ENCODE measurements around the gene OOSP3.
"Not testable (repeated sequence)": the region's sequence is repeated elsewhere in the genome, so short reads cannot be mapped to it uniquely, and the experiment has no call there.

Gene OOSP3

GRCh38 chr11:59898650-59899049, 20.1 kb downstream of the OOSP3 start:
- Histone ChIP-seq H3K9ac (no peak overlapping the region), H3K4me3 (IDR thresholded peaks at IDR 0.05; ENCODE audit: insufficient read depth, low read depth, low read length) (no peak overlapping the region), H3K36me3 (ENCODE audit: insufficient read depth) (no peaks in the 10 kb centered on the region), H4K20me1 (ENCODE audit: insufficient read depth) (no peaks in the 10 kb centered on the region), H2AFZ (ENCODE audit: low read depth) (no peak overlapping the region), H3K79me2 (ENCODE audit: insufficient read depth, low read depth) (no peaks in the 10 kb centered on the region), H3K27me3 (ENCODE audit: insufficient read depth, low read depth) (no peaks in the 10 kb centered on the region), H3K4me2 (no peak overlapping the region), H3K4me1 (ENCODE audit: low read depth, poor library complexity, severe bottlenecking) (no peaks in the 10 kb centered on the region), H3K27ac (no peak overlapping the region)
- TF ChIP-seq CTCF (conservative IDR thresholded peaks at IDR 0.05; ENCODE audit: low read depth, low read length) = no peak

GRCh38 chr11:59899532-59899931, 20.9 kb downstream of the OOSP3 start:
- H3K36me3 ChIP-seq (ENCODE audit: insufficient read depth) = no peaks in the 10 kb centered on the region
- no peaks in the 10 kb centered on the region for H3K4me1 ChIP-seq (ENCODE audit: low read depth, poor library complexity, severe bottlenecking)
- no peak overlapping the region for H3K9ac ChIP-seq
- no peak overlapping the region for H3K4me2 ChIP-seq
- H3K27me3 ChIP-seq (ENCODE audit: insufficient read depth, low read depth) = no peaks in the 10 kb centered on the region
- no peak overlapping the region for H3K4me3 ChIP-seq (IDR thresholded peaks at IDR 0.05; ENCODE audit: insufficient read depth, low read depth, low read length)
- no peak for TF ChIP-seq CTCF (conservative IDR thresholded peaks at IDR 0.05; ENCODE audit: low read depth, low read length)
- no peaks in the 10 kb centered on the region for H3K79me2 ChIP-seq (ENCODE audit: insufficient read depth, low read depth)
- no peaks in the 10 kb centered on the region for H4K20me1 ChIP-seq (ENCODE audit: insufficient read depth)
- H2AFZ ChIP-seq (ENCODE audit: low read depth) = no peak overlapping the region
- H3K27ac ChIP-seq = no peak overlapping the region

GRCh38 chr11:59900366-59901126, 22.0 kb downstream of the OOSP3 start:
- Histone ChIP-seq H3K36me3 (ENCODE audit: insufficient read depth) (no peaks in the 10 kb centered on the region), H3K4me1 (ENCODE audit: low read depth, poor library complexity, severe bottlenecking) (no peaks in the 10 kb centered on the region)
- TF ChIP-seq CTCF (conservative IDR thresholded peaks at IDR 0.05; ENCODE audit: low read depth, low read length) = no peak

GRCh38 chr11:59901306-59901705, 22.7 kb downstream of the OOSP3 start:
- no peak for TF ChIP-seq CTCF (conservative IDR thresholded peaks at IDR 0.05; ENCODE audit: low read depth, low read length)
- no peak overlapping the region for H3K4me3 ChIP-seq (IDR thresholded peaks at IDR 0.05; ENCODE audit: insufficient read depth, low read depth, low read length)
- H3K9ac ChIP-seq = no peak overlapping the region
- H3K4me1 ChIP-seq (ENCODE audit: low read depth, poor library complexity, severe bottlenecking) = no peaks in the 10 kb centered on the region
- no peak overlapping the region for H3K27ac ChIP-seq
- no peaks in the 10 kb centered on the region for H3K27me3 ChIP-seq (ENCODE audit: insufficient read depth, low read depth)
- H3K79me2 ChIP-seq (ENCODE audit: insufficient read depth, low read depth) = no peaks in the 10 kb centered on the region
- H3K4me2 ChIP-seq = no peak overlapping the region
- no peaks in the 10 kb centered on the region for H3K36me3 ChIP-seq (ENCODE audit: insufficient read depth)
- H4K20me1 ChIP-seq (ENCODE audit: insufficient read depth) = no peaks in the 10 kb centered on the region
- no peak overlapping the region for H2AFZ ChIP-seq (ENCODE audit: low read depth)

More at GRCh38 chr11:59900366-59901126, 22.0 kb downstream of the OOSP3 start:
- Histone ChIP-seq H3K27me3 (ENCODE audit: insufficient read depth, low read depth) (no peaks in the 10 kb centered on the region), H3K79me2 (ENCODE audit: insufficient read depth, low read depth) (no peaks in the 10 kb centered on the region), H3K4me2 (no peak overlapping the region), H3K4me3 (IDR thresholded peaks at IDR 0.05; ENCODE audit: insufficient read depth, low read depth, low read length) (no peak overlapping the region), H3K9ac (no peak overlapping the region), H3K27ac (no peak overlapping the region), H2AFZ (ENCODE audit: low read depth) (no peak overlapping the region), H4K20me1 (ENCODE audit: insufficient read depth) (no peaks in the 10 kb centered on the region)

GRCh38 chr11:59903569-59903968, 25.0 kb downstream of the OOSP3 start:
- H4K20me1 ChIP-seq (ENCODE audit: insufficient read depth); H3K9ac ChIP-seq; H3K4me3 ChIP-seq (IDR thresholded peaks at IDR 0.05; ENCODE audit: insufficient read depth, low read depth, low read length); H3K79me2 ChIP-seq (ENCODE audit: insufficient read depth, low read depth); H3K4me2 ChIP-seq; H3K4me1 ChIP-seq (ENCODE audit: low read depth, poor library complexity, severe bottlenecking); H3K27me3 ChIP-seq (ENCODE audit: insufficient read depth, low read depth); H2AFZ ChIP-seq (ENCODE audit: low read depth); H3K27ac ChIP-seq; H3K36me3 ChIP-seq (ENCODE audit: insufficient read depth): not testable (repeated sequence)

Measured in KMS-11 (cell line).